Measurements from ENCODE around the gene MICAL3.

Gene MICAL3

DNA sequence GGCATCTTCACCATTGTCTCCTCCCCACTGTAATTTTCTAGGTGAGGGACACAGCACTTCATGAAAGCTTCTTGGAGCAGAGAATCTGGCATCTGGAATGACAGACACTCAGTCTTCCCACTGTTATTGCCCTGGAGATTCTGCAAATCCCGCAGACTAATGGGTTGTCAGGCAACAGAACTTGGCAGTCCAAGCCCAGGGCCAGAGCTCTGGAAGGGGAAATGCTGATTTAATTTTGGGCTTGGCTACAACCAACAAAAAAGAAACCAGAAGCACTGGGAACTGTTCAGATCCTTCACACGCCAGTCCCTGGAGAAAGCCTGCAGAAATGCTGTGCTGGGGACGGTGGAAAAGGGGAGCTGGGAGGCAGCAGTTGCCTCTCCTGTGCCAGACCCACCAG lies 178.6 kb downstream of the MICAL3 start:
- H3K4me3 Mint-ChIP-seq: no peak overlapping the region
- no peaks in the 10 kb centered on the region for H3K9me3 Mint-ChIP-seq
- peaks cover 8% of the 10 kb centered on the region for H3K4me1 Mint-ChIP-seq (ENCODE audit: low read depth)
- DNase-seq: no peak
- peaks cover 15% of the 10 kb centered on the region for H3K36me3 Mint-ChIP-seq (ENCODE audit: low read depth)
- no peak overlapping the region for H3K27ac Mint-ChIP-seq
- no peaks in the 10 kb centered on the region for H3K27me3 Mint-ChIP-seq

DNA sequence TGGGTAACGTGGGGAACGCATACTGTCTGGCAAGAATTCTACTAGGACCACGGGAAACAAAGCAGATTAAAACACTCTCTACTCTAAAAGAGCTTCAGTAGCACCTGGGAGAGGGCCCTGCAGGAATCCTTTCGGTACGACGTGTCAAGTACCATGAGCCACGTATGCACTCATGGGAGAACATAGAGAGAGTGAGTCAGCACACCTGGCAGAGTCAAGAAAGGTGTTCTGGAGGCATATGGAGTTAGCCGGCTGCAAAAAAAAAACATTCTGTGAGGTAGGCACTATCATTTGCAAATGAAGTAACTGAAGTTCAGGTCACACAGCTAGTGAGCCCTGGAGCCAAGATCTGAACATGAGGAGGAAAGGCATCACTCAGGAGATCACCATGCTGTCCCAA lies 179.0 kb downstream of the MICAL3 start:
- no peak overlapping the region for H3K27ac Mint-ChIP-seq
- no peaks in the 10 kb centered on the region for H3K27me3 Mint-ChIP-seq
- no peaks in the 10 kb centered on the region for H3K9me3 Mint-ChIP-seq
- peaks cover 8% of the 10 kb centered on the region for H3K4me1 Mint-ChIP-seq (ENCODE audit: low read depth)
- peaks cover 19% of the 10 kb centered on the region for H3K36me3 Mint-ChIP-seq (ENCODE audit: low read depth)
- DNase-seq: no peak
- H3K4me3 Mint-ChIP-seq: no peak overlapping the region

DNA sequence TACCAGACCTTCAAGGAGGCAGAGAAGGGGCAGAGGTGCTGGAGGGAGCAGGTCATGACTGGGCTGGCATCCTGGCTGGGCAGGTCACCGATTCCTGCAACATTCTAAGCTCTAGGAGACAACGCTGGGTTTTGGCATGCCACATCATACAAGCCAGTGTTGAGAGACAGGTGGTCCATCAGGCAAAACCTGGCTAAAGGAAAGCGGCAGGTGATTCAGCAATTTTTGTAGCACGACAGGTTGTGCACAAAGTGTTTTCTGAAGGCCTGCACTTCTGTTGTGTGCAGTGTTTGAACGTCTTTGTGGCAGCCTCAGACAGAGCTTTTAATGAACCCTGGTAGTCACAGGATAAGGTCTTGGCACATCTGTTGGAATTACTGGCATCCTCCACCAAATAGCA lies 180.2 kb downstream of the MICAL3 start:
- Mint-ChIP-seq H3K9me3 (no peaks in the 10 kb centered on the region), H3K4me3 (no peak overlapping the region), H3K27me3 (no peaks in the 10 kb centered on the region), H3K36me3 (ENCODE audit: low read depth) (peaks cover 22% of the 10 kb centered on the region), H3K4me1 (ENCODE audit: low read depth) (peaks cover 8% of the 10 kb centered on the region), H3K27ac (no peak overlapping the region)
- no peak for DNase-seq

DNA sequence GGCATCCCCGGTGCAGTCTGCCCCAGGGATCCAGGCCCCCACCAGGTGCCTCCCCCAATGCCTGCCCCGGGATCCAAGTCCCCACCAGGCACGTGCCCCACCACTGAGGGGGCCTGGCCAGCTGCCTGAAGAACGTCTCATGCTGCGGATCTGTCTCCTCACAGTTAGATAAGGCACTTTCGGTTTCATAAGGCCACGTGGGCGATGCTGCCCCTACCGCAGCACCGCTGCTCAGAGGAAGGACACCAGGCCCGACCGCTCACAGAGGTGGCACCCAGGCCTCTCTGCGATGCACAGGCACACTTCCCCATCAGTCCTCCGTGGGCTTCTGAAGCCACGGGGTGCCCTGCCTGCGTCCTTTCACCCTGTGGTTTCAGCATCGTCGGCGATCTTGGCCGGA lies 182.0 kb downstream of the MICAL3 start:
- no peak overlapping the region for H3K4me3 Mint-ChIP-seq
- peaks cover 25% of the 10 kb centered on the region for H3K36me3 Mint-ChIP-seq (ENCODE audit: low read depth)
- H3K9me3 Mint-ChIP-seq: no peaks in the 10 kb centered on the region
- peaks cover 8% of the 10 kb centered on the region for H3K4me1 Mint-ChIP-seq (ENCODE audit: low read depth)
- peak; percentile 45 for DNase-seq
- no peak overlapping the region for H3K27ac Mint-ChIP-seq
- H3K27me3 Mint-ChIP-seq: no peaks in the 10 kb centered on the region

DNA sequence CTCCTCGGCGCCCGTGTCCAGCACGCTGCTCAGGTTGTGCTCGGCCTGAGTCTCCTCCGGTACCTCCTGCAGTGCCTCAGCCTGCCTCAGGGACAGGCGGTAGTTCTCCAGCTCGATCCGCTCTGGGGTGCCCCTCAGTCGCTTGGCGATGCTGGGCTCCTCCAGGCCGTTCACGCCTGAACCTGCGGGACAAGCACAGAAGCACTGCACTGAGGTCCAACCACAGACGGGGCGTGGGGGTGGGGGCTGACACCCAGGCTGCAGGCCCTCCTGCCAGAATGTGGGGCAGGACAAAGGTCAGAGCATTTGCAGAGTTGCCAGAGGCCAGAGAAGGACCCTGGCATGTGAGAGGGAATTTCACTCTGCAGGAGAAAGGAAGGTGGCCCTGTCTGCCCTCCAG lies 182.5 kb downstream of the MICAL3 start:
- no peak for DNase-seq
- Mint-ChIP-seq H3K4me3 (no peak overlapping the region), H3K4me1 (ENCODE audit: low read depth) (peaks cover 8% of the 10 kb centered on the region), H3K27ac (no peak overlapping the region), H3K36me3 (ENCODE audit: low read depth) (peaks cover 28% of the 10 kb centered on the region), H3K9me3 (no peaks in the 10 kb centered on the region), H3K27me3 (no peaks in the 10 kb centered on the region)

DNA sequence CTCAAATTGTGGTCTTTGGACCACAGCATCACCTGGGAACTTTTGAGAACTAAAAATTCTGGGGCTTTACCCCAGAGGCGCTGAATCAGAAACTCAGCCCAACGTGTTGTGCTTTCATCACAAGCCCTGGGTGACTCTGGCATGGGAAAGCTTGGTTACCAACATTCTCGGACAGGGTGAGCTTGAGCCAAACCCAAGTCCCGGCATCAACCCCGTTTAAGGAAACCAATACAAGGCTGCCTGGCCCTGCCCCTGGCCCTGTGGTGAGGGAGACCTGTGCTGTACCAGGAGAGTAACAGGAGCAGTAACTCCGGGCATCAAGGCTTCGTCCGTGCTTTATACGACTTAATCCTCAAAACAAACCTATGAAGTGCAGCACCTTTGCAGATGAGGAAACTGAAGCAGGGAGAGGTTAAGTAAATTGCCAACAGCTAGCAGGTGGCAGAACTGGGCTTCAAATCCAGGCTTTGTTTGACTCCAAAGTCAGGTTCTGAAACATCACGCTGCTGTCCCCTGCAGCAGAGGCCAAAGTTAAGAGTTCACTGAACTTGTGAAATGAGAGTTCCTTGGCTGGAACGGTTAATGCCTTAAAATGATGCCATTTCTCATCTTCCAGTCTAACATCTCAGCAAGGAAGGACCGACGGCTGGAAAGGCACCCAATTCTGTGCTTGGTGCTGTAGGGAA lies 186.0 kb downstream of the MICAL3 start:
- Mint-ChIP-seq H3K9me3 (no peaks in the 10 kb centered on the region), H3K4me3 (no peak overlapping the region), H3K4me1 (ENCODE audit: low read depth) (peaks cover 8% of the 10 kb centered on the region), H3K36me3 (ENCODE audit: low read depth) (peaks cover 25% of the 10 kb centered on the region), H3K27ac (no peak overlapping the region), H3K27me3 (no peaks in the 10 kb centered on the region)
- DNase-seq: no peak

DNA sequence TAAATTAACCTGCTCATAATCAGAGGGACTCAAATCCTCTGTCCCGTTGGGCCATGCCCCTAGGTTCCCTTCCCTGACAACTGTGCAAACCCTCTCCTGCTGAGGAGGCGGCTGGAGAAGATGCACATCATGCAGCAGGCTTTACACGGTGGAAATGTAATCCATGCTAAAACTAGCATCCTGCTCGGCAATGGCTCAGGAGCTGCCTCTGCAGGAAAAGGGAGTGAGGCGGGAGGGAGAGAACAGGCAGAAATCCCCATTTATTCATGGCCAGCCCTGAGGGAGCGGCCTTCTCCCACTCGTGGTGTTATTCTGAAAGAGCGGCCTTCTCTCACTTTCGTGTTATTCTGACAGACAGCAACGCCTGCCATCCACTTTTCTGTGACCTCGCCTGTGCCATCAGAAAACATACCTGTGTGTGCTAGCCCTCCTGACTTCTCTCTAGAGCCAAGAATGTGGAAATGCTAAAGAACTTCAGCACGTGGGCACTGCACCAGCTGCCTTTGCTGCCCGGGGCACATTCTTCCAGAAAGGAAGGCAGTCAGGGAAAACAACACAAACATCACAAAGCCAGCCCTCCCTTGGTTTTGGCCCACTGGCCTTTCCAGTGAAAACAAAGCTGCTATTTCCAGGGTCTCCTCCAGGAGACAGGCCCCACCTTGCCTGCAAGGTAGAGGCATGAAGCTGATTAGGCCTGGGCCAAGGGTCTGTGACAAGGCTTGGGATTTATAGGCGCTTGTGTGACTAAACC lies 187.2 kb downstream of the MICAL3 start:
- no peaks in the 10 kb centered on the region for H3K9me3 Mint-ChIP-seq
- no peaks in the 10 kb centered on the region for H3K27me3 Mint-ChIP-seq
- no peak overlapping the region for H3K4me3 Mint-ChIP-seq
- no peak for DNase-seq
- H3K27ac Mint-ChIP-seq: no peak overlapping the region
- peaks cover 21% of the 10 kb centered on the region for H3K36me3 Mint-ChIP-seq (ENCODE audit: low read depth)
- H3K4me1 Mint-ChIP-seq (ENCODE audit: low read depth): no peaks in the 10 kb centered on the region

DNA sequence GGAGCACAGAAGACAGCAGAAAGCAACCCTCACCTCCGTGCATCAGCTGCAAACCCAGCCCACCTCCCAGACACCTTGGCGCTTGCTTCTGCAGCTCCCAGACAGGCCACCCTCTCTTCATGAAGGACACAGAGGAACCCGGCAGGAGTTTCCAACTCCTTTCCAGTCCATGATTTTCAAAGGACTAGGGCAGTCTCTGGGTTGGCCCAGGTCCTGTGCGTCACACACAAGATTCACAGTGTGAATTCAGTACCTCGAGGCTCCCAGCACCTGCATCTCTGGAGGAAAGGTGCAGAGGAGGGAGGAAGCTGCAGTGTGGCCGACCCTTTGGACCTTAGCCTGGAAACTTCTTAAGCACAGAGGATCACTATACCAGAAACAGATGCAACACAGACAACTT lies 189.1 kb downstream of the MICAL3 start:
- no peak for DNase-seq
- Mint-ChIP-seq H3K4me1 (ENCODE audit: low read depth) (peaks cover under 1% of the 10 kb centered on the region), H3K27me3 (no peaks in the 10 kb centered on the region), H3K4me3 (no peak overlapping the region), H3K27ac (no peak overlapping the region), H3K9me3 (no peaks in the 10 kb centered on the region), H3K36me3 (ENCODE audit: low read depth) (peaks cover 16% of the 10 kb centered on the region)

DNA sequence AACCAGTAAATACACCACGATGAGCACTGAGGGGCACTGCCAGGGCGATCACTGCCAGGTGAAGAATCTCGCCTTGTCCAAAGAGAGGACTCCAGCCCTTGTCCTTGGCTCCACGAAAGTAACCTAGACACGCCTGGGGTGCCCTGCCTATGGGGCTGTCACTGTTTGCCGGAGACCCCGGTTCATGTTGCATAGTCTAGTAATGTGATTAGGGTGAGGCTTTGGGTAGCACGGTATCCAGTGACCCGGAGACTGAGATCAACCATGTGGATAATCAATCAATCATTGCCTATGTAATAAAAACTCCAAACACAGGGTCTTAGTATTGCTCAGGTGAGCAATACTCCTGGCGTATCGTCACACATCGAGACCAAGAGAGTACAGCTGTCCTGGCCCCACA lies 190.9 kb downstream of the MICAL3 start:
- Mint-ChIP-seq H3K4me1 (ENCODE audit: low read depth) (peaks cover 7% of the 10 kb centered on the region), H3K9me3 (no peaks in the 10 kb centered on the region), H3K4me3 (no peak overlapping the region), H3K27me3 (no peaks in the 10 kb centered on the region), H3K27ac (no peak overlapping the region), H3K36me3 (ENCODE audit: low read depth) (peaks cover 24% of the 10 kb centered on the region)
- DNase-seq: no peak

DNA sequence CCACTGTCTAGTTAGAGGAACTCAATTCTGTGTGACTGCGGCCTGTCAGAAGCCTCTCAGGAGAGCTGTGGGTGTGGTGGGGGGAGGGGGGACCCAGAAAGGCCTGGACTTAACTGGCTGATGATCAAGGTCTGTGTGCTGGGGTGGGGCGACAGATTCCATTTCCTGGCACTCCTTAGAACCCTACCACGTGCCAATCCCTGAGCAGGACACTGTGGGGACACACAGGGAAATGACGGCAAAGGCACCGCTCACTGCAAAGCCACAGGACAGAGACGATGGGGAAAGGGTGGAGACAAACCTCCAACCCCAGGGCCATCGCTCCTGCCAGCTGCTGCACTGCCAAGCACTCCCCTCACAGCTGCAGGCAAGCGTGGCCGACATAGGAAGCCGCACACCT lies 191.7 kb downstream of the MICAL3 start:
- Mint-ChIP-seq H3K4me1 (ENCODE audit: low read depth) (peaks cover 7% of the 10 kb centered on the region), H3K27ac (no peak overlapping the region), H3K9me3 (no peaks in the 10 kb centered on the region), H3K36me3 (ENCODE audit: low read depth) (peaks cover 28% of the 10 kb centered on the region), H3K4me3 (no peak overlapping the region), H3K27me3 (no peaks in the 10 kb centered on the region)
- no peak for DNase-seq

DNA sequence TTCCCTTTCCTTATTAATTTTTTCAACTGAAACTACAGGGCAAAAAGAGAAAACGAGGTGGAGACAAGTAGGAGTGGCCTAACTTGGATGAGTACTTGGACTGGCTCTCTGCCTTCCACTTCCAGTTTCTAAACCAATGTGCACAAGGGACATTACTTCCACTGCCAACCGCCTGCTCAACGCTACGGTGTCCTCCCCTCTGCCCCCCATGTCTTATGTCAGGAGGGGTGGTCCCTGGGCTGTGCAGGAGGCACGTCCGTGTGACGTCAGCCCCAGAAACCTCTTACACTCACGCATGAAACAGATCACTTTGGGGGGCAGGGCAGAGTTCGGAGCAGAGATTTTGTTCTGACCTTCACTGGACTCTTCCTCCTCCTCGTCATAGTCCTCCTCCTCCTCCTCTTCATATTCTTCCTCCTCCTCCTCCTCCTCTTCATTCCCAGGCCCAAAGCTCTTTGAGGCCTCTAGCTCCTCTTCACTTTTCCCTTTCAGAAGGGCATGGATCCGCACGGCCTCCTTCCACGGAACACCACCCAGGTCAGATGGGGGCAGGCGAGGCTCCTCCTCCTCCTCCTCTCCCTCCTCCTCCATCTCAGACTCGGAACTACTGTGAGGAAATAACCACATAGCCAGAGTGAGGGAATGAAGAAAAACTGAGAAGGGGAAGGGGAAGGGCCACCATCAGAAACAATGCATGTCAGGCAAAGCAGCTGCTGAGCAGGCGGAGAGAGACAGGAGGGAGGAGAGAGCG lies 192.7 kb downstream of the MICAL3 start:
- H3K4me1 Mint-ChIP-seq (ENCODE audit: low read depth): peaks cover 7% of the 10 kb centered on the region
- H3K27ac Mint-ChIP-seq: no peak overlapping the region
- no peaks in the 10 kb centered on the region for H3K9me3 Mint-ChIP-seq
- peaks cover 33% of the 10 kb centered on the region for H3K36me3 Mint-ChIP-seq (ENCODE audit: low read depth)
- no peak overlapping the region for H3K4me3 Mint-ChIP-seq
- no peak for DNase-seq
- H3K27me3 Mint-ChIP-seq: no peaks in the 10 kb centered on the region

DNA sequence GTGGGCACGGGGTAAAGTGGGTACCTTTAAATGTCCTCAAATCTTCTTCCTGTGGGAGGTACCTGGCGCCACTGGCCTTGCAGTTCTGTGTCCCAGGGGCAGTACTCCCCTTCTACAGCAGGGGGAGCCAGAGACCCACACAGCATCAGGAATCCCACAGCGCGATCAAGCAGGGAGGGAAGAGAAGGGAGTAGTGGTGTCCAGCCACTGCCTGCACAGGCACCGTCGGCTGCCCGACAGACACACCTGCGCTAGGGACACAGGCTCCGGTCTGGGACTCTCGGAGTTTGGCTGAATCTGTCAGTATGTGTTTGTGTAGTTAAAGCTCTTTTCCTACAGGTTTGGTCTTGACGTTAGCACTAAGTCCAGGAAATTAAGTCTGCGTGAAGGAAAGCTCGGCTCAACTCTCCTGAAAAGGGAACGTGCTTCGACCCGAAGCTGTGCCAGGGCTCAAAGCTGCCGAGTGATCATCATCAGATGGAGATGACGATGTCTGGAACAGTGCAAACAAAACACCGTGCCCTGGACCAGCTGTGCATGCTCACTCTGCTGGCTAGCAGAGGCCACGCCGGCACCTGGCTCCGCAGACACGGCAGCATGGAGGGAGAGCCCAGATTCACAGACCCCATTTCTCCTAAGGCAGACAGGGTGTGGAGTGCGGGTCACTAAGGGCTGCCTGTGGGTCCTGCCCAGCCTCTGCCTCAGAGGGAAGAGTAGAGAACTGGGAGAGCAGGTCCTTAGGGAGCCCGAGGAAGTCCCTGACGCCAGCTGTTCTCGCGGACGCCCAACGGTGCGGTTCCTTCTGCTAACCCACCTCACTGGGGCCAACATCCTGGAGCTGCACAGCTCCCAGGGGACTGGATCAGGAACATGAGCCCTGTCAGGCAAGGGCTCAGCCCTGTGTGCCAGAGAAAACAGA lies 194.1 kb downstream of the MICAL3 start:
- H3K4me3 Mint-ChIP-seq: no peak overlapping the region
- peaks cover 37% of the 10 kb centered on the region for H3K36me3 Mint-ChIP-seq (ENCODE audit: low read depth)
- H3K27me3 Mint-ChIP-seq: no peaks in the 10 kb centered on the region
- peak; percentile 90 for DNase-seq
- H3K4me1 Mint-ChIP-seq (ENCODE audit: low read depth): peaks cover 7% of the 10 kb centered on the region
- H3K9me3 Mint-ChIP-seq: no peaks in the 10 kb centered on the region
- no peak overlapping the region for H3K27ac Mint-ChIP-seq

DNA sequence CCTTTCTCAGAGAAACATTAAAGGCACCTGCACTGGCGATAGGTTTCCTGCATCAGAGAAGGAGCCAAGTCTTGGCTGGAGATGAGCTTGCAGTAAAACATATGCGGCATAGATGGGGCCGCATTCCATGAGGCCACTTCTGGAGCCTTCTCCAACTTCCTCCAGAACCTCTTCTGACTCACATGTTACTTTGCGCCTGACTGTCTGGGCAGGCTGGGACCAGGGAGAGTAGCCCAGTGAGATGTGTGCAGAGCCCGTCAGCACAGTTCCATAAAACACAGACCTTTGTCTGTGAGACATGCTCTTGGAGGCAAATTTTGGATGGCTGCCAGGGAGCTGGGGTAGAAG lies 194.7 kb downstream of the MICAL3 start:
- Mint-ChIP-seq H3K27ac (no peak overlapping the region), H3K9me3 (no peaks in the 10 kb centered on the region), H3K4me3 (no peak overlapping the region), H3K27me3 (no peaks in the 10 kb centered on the region), H3K4me1 (ENCODE audit: low read depth) (peaks cover 7% of the 10 kb centered on the region), H3K36me3 (ENCODE audit: low read depth) (peaks cover 40% of the 10 kb centered on the region)
- no peak for DNase-seq

DNA sequence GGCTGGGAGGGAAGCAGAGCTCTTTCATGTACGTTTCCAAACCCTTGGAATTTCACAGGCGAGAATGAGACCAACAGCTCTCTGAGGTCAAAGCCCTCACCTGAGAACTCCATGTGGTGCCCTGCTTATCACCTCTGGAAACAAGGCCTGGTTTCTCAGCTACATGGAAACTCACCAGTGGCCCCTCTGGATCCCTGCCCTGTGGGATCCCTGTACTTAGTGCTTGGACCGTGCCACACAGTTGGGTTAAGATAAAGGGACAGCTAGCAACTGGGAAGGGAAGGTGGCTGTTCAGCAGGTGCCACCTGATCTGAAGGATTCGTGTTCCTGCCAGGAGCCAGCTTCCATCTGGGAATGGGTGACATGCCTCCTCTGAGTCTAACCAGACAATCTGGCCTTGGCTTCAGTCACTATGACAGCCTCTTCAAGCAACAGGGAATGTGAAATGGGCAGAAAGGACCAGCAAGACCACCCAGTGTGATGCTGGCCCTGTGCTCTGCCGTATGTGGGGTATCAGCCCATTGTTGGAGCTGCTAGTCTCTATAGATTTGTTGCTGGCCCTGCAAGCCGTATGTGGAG lies 195.8 kb downstream of the MICAL3 start:
- Mint-ChIP-seq H3K27me3 (no peaks in the 10 kb centered on the region), H3K4me1 (ENCODE audit: low read depth) (peaks cover 7% of the 10 kb centered on the region), H3K27ac (no peak overlapping the region), H3K36me3 (ENCODE audit: low read depth) (peaks cover 41% of the 10 kb centered on the region), H3K4me3 (no peak overlapping the region), H3K9me3 (no peaks in the 10 kb centered on the region)
- no peak for DNase-seq
